Activated CD4-positive, alpha-beta T cell treated with anti-CD3 and anti-CD28 coated beads, Interleukin-2, amount 50 U/mL, for 48 hours (primary cell): Measurements from ENCODE around the gene LIG1.

Source experiments
- DNase-seq, 2 experiments: peaks; one replicate each; pipeline ENCODE4 v3.0.0-alpha.2; 2020

The LIG1 gene

DNA sequence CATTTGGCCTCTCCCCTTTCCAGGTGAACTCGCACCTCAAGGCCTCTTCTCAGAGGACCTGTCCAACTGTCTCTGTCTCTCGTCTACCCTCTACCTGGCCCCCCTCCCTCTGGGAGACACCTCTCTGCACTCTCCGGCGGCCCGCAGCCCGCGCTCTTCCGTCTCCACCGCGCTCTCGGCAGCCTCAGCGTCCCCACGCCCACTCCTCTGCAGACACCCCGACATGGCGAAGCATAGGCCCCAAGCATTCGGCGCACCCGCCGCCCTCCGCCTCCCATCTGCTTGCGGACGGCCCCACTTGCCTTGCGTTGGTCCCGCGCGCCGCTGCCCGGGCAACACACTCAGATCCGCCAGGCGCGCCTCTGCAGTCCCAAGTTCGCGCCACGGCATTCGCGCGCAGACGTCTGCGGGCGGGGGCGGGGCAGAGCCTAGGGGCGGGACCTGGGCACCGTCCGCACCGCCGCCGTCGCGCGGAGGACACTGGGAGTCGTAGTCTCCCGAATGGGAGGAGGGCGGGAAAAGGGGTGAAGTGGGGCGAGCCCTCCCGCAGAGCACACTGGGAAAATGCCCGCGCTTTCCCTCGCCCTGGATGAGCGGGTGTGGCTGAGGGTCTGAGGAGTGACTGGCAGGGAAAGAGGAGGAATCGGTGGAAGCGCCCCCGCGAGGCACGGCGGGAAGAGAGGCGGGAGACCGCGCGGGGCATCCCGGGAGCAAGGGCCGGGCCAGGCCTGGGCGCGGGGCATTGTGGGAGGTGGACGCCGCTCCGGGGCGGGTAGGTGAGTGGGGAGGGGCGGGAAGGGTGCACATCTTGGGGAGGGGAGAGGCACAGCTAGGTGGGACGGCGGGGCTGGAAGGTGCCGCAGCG lies at the start of gene LIG1, which contains the start of gene ZSWIM9:
TSS of gene LIG1 (minus strand) at position 406 of the 865 bp plus-strand sequence. CDS start 4,778 bp downstream, outside the sequence.
TSS of gene ZSWIM9 (plus strand) at position 742 of the 865 bp plus-strand sequence. CDS start 1,123 bp downstream, outside the sequence.
- peak; percentile 90 to 91 for DNase-seq

DNA sequence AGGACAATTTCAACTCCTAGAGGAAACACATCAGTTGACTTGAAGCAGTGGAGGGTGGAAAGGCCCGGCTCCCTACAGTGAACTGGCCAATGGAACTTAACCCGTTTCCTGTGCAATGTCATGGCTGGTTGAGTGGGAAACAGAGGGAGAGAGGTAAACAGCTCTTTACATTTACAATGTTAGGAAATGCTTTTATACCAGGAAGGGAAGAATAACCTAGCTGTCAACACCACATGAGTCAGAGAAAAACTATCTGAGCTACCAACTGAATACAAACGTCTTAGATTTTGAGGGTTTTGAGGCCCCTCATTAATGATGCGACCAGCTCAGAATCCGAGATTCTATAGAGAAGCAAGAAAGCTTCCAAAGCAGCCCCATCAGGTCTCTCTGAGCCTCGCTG lies 48.9 kb upstream of the LIG1 start:
- DNase-seq: no peak

GRCh38 chr19:48216933-48217332 lies 46.8 kb upstream of the LIG1 start:
- DNase-seq: no peak

DNA sequence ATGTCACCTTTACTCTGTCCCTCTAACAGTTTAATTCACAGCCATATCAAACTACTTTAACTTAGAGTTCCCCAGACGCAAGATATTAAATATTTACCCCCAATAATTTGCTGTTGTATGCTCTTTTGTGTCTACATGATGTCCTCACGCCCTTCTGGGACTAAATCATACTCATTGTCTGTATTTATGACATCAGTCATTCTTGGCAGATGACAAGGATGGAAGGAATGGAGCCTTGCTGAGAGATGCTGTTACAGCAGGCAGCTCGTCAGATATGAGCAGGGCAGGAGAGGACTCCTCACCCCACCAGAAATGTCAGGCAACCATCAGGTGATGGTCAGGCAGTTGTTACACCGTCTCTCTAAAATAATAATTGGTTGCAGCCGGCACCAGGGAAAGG lies 43.8 kb upstream of the LIG1 start:
- DNase-seq: no peak

GRCh38 chr19:48210005-48210404 lies 39.9 kb upstream of the LIG1 start:
- no peak for DNase-seq

DNA sequence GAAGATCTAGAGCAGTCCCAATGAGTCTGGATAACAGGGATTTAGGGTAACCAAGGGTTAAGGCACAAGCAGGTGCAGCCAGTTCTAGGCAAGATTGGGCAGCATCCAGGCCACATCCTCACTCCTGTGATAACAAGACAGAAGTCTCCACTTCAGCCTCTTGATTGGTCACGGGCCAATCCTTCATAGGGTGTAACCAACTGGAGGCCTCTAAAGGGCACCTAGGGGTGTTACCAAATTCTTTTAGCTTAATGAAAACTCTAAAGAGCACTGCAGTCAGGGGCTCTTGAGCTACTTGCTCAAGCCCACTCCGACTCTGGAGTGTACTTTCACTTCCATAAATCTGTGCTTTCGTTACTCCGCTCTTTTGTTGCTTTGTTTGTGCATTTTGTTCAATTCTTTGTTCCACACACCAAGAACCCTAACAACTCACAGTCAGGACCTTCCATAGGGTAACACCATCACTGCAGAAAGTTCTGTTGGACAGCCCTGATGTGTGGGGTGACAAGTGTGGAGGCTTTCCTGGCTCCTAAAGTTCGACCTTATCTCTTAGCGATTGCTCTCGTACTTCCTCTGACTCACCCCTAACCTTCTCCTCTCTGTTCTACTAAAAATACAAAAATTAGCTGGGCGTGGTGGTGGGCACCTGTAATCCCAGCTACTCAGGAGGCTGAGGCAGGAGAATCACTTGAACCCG lies 36.4 kb upstream of the LIG1 start:
- DNase-seq: no peak

DNA sequence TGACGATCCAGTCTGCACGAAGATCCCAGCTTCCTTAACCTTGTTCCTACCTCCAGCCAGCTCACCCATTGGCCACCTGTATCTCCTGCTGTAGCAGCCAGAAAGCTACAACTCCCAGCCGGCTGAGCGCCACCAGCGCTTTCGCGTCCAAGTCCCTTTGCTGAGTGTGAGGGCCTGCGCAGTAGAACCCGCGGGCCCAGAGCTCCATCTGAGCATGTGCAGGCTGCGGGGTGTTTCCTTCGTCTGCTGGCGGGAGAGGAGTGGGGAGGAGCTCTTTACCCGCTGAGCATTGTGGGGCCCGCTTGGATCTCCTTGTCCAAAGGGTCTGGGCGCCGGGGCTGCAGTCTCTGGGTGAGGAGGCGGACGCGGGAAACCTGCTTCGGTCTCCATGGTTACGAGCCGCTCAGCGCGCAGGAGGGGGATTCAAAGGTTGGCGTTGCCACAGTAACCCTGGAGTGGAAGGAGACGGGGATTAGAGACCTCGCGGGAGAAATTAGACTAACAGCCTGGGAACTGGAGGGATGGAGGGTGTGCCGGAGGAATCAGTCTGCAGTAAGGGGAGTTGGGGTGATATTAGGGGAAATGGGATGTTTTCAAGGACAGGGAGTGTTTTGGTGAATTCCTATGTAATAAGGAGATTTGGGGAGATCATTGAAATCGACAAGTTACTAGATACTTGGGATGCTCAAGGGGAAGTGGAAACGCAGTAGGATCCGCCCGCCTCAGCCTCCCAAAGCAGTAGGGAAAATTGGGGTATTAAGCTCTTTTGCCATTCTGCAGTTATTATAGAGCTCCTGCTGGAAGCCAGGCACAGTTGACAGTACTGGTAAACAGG lies 33.9 kb upstream of the LIG1 start:
- peak; percentile 92 to 94 for DNase-seq

DNA sequence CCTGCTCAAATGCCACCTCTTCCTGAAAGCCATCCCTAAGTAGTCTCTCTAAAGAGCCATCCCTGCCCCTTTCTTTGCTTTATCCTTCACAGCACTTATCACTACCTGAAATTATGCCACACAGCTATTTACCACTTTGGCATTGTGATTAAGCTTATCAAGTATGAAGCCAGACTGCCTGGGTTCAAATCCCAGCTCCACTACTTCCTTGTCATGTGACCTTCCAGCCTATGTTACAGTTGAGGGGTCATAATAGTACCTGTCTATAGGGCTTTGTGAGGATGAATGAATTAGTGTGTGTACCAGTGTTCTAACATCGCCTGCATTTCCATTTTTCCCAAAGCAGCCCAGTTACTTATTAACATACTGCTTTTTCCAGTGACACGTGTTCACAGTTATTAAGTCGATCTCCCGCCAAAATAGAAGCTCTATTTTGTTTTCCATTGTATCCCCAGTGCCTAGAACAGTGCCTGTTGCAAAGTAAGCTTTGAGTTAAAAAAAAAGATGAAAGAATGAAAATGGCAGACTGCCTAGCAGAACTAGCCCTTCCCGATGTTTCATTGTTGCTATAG lies 33.2 kb upstream of the LIG1 start:
- DNase-seq: peak; percentile 20 to 37

DNA sequence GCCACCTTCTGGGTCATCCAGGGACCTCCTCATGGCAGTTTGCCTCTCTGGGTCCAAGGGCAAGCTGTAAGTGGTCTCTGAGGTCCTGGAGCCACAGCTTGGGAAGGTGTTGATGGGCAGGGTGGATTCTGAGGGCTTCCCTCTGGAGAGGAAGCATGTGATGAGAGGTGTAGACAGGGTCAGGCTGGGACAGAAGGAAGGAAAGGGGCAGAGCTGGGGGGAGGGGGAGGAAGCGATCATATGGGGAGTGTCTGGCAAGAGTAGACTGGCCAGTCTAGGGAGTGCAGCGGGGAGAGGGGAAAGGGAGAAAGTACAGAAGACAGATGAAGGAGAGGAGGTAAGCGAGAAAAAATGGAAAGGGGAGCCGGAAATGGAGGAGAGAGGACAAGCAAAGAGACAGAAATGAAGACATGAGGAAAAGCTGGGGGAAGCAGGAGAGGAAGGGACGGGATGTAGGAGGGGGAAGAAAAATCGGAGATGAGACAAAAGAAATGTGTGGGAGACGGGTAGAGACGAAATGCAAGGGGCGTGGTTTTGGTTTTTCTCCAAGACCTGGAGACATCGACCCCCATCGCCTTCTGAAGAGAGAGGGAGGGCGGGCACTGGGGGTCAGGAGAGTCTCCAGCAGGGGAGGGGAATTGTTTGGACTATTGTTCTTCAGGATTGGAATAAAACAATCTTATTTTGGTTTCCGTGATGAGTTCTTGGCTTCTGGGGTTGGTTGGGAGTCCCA lies 27.0 kb upstream of the LIG1 start:
- no peak for DNase-seq

- DNase-seq: no peak
Measured at GRCh38 chr19:48196321-48196763, 26.2 kb upstream of the LIG1 start.

DNA sequence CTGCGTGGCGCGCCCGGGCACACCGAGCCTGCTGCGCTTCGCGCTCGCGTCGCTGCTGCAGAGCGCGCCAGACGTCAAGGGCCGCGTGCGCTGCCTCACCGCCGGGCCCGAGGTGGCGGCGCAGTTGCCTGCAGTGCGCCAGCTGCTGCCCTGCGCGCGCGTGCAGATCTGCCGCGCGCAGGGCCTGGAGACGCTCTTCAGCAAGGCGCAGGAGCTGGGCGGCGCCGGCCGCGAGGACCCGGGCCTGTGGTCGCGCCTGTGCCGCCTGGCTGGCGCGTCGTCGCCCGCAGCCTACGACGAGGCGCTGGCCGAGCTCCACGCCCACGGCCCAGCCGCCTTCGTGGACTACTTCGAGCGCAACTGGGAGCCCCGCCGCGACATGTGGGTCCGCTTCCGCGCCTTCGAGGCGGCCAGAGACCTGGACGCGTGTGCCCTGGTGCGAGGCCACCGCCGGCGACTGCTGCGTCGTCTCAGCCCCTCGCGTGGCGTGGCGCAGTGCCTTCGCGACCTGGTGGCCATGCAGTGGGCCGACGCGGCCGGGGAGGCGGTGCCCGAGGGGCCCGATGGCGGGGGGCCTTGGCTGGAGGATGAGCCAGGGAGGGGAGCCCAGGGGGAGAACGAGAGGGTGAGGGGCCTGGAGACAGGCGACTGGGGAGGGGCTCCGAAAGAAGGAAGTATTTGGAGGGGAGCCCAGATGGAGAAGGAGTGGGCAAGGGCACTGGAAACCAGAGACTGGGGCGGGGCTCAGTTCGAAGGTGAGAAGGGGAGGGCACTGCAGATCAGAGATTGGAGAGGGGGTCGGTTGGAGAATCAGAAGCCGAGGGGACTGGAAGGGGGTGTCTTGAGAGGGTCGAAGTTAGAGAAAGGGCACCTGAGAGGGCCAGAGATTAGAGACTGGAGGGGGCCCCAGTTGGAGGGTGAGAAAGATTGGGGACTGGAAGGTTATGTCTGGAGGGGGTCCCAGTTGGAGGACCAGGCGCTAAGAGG lies 25.0 kb upstream of the LIG1 start:
- DNase-seq: no peak

- DNase-seq: peak; percentile 28 to 36
Measured at GRCh38 chr19:48194041-48194843, 24.1 kb upstream of the LIG1 start.

- DNase-seq: no peak
Measured at GRCh38 chr19:48192750-48193149, 22.6 kb upstream of the LIG1 start.

DNA sequence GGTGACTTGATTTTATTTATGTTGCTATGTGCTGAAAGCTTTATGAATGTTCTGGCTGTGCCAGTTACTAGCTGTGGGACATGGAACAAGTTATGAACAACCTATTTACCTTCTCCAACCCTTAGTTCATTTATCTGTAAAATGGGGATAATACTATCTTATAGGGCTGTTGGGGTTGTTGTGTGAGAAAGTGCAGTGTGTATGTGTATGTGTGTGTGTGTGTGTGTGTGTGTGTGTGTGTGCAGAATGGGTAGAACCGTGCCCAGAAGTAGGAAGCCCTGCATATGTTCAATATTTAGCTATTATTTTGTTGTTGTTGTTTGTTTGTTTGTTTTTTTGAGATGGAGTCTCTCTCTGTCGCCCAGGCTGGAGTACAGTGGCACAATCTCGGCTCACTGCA lies 20.7 kb upstream of the LIG1 start:
- no peak for DNase-seq

DNA sequence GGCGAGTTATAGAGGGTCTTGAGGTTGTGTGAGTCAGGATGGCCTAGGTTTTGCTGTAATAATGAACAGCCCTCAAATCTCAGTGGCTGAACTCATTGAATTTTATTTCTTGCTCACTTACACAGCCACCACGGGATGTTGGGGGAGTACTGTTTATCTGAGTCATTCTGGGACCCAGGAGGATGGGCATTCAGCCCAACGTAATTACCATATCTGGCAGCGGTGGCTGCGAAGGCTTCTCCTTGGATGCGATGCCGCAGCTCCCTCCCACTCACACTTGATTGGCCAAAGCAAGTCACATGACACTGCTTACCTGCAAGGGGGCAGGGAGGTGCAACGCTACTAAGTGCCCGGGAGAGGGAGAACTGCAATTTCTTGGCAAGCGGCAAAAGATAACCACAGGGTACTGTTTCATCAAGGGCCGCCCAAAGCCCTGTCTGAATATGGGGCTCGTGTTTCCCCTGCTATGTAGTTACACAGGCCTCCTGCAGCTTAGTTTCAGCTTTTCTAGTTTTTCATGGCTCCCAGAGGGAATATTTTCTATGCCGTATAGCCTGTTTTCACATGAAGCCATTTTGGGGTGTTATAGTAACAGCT lies 20.2 kb upstream of the LIG1 start:
- peak; percentile 58 to 69 for DNase-seq

GRCh38 chr19:48186541-48186991 lies 16.4 kb upstream of the LIG1 start:
- no peak for DNase-seq

DNA sequence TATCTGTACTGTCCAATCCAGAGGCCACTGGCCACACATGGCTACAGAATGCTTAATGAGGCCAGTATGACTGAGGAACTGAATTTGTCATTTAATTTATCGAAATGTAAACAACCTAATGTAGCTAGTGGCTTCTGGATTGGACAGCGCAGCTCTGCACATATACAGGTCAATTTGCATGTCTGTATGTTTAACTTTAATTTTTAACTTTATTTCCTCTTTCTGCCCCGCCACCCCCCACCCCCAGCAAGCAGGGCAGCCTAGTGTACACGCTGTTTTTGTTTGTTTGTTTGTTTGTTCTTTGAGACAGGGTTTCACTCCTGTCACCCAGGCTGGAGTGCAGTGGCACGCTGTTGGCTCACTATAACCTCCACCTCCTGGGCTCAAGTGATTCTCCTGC lies 15.9 kb upstream of the LIG1 start:
- DNase-seq: no peak

DNA sequence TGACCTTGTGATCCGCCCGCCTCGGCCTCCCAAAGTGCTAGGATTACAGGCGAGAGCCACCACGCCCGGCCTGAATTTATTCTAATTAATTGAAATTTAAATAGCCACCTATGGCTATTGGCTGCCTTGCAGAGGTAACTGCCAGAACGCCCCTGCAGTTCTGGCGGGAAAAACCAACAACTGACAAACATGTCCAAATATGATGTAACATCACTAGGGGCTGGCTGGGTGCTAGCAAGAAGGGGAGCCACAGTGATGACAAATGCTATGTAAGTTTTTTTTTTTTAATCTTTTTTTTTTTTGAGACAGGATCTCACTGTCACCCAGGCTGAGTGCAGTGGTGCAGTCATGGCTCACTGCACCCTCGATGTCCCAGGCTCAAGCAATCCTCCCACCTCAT lies 13.2 kb upstream of the LIG1 start:
- no peak for DNase-seq

- no peak for DNase-seq
Measured at GRCh38 chr19:48182434-48182833, 12.3 kb upstream of the LIG1 start.
